ENCODE measurements around the gene ZNF138. TPM values are rescaled to one million over a fixed set of nuclear protein-coding genes. Genes with fewer than 3 reads are reported as not detected.

The ZNF138 gene
- total and polyA plus RNA-seq, 8 donors = 1.8 to 35.6 (median 7.4) TPM

GRCh38 chr7:64875658-64876406 is 81.6 kb downstream of the ZNF138 start:
- Histone ChIP-seq H3K27ac (no peak overlapping the region), H3K27me3 (peaks cover 0 to 5% (median 4%) of the 10 kb centered on the region in 3 donors), H3K36me3 (no peaks in the 10 kb centered on the region), H3K4me1 (peaks cover 0 to 8% (median 3%) of the 10 kb centered on the region in 4 donors), H3K4me3 (no peak overlapping the region), H3K9me3 (peaks cover 3 to 31% (median 12%) of the 10 kb centered on the region in 4 donors)
- intact Hi-C loops (cut with DNase I; ENCODE audit: low total_unique reads) = no loop called here
- 85 to 91% (median 91%) methylated on average over 23 of the region's 23 CpGs for WGBS, 5 donors
- TF ChIP-seq POLR2AphosphoS5 (IDR thresholded peaks at IDR 0.05) = no peak
- no peak for TF ChIP-seq EP300 (IDR thresholded peaks at IDR 0.05)
- no peak for TF ChIP-seq CTCF (IDR thresholded peaks at IDR 0.05)
- no peak for TF ChIP-seq POLR2A (IDR thresholded peaks at IDR 0.05)
- peak in 1 of 2 donors; percentile 7 for DNase-seq

GRCh38 chr7:64876792-64877713 is 82.8 kb downstream of the ZNF138 start:
- peak overlapping the region; percentile 30 to 37 (median 32) for H3K4me3 ChIP-seq
- WGBS, 5 donors = 18 to 41% (median 24%) methylated on average over 15 to 39 of the region's 39 CpGs

GRCh38 chr7:64877714-64878610 is 83.7 kb downstream of the ZNF138 start:
- peaks cover 0 to 22% (median 6%) of the 10 kb centered on the region in 4 donors for H3K4me1 ChIP-seq
- TF ChIP-seq CTCF (IDR thresholded peaks at IDR 0.05) = no peak
- TF ChIP-seq POLR2A (IDR thresholded peaks at IDR 0.05) = no peak
- TF ChIP-seq EP300 (IDR thresholded peaks at IDR 0.05) = no peak
- TF ChIP-seq POLR2AphosphoS5 (IDR thresholded peaks at IDR 0.05) = no peak
- 73 to 80% (median 75%) methylated on average over 32 to 34 of the region's 34 CpGs for WGBS, 5 donors
- H3K27me3 ChIP-seq = peaks cover 0 to 20% (median 15%) of the 10 kb centered on the region in 3 donors
- H3K27ac ChIP-seq = no peak overlapping the region
- intact Hi-C loops (cut with DNase I; ENCODE audit: low total_unique reads) = no loop called here
- peak in 1 of 2 donors; percentile 20 for DNase-seq
- no peaks in the 10 kb centered on the region for H3K36me3 ChIP-seq
- peaks cover 3 to 43% (median 19%) of the 10 kb centered on the region in 4 donors for H3K9me3 ChIP-seq
- H3K4me3 ChIP-seq = peak overlapping the region; percentile 30 to 37 (median 32)

More at GRCh38 chr7:64876792-64877713, 82.8 kb downstream of the ZNF138 start:
- Histone ChIP-seq H3K4me1 (peaks cover 0 to 14% (median 4%) of the 10 kb centered on the region in 4 donors), H3K36me3 (no peaks in the 10 kb centered on the region), H3K27me3 (peaks cover 0 to 10% (median 8%) of the 10 kb centered on the region in 3 donors), H3K27ac (no peak overlapping the region), H3K9me3 (peaks cover 3 to 38% (median 15%) of the 10 kb centered on the region in 4 donors)
- intact Hi-C loops (cut with DNase I; ENCODE audit: low total_unique reads) = no loop called here
- TF ChIP-seq POLR2A (IDR thresholded peaks at IDR 0.05) (no peak), POLR2AphosphoS5 (IDR thresholded peaks at IDR 0.05) (no peak), CTCF (IDR thresholded peaks at IDR 0.05) (no peak), EP300 (IDR thresholded peaks at IDR 0.05) (no peak)
- DNase-seq = peak; percentile 44 to 86
